ENCODE results near the gene HIP1R.

Gene HIP1R

GRCh38 chr12:122893208-122894153 lies 58.2 kb downstream of the HIP1R start:
- H3K27ac ChIP-seq, result no peak overlapping the region

GRCh38 chr12:122894193-122895121 lies 59.2 kb downstream of the HIP1R start:
- H3K27ac ChIP-seq, result peak overlapping the region; percentile 84; the same call in 1 of the 2 replicates
- no peak for TF ChIP-seq CTCF (conservative IDR thresholded peaks at IDR 0.05)

More at GRCh38 chr12:122893208-122894153, 58.2 kb downstream of the HIP1R start:
- no peak for TF ChIP-seq CTCF (conservative IDR thresholded peaks at IDR 0.05)

GRCh38 chr12:122895320-122895703 lies 60.1 kb downstream of the HIP1R start:
- H3K27ac ChIP-seq, result peak overlapping the region; percentile 84
- TF ChIP-seq CTCF (conservative IDR thresholded peaks at IDR 0.05), result no peak

GRCh38 chr12:122895704-122896636 lies 60.7 kb downstream of the HIP1R start, which contains the start of gene VPS37B:
Gene VPS37B, minus strand, starts transcription at chr12:122896124. Its CDS starts 62 bp downstream, at chr12:122896062.
- no peak for TF ChIP-seq CTCF (conservative IDR thresholded peaks at IDR 0.05)
- H3K27ac ChIP-seq, result peak within 1 kb of the TSS; percentile 84

GRCh38 chr12:122896662-122897061 lies 61.4 kb downstream of the HIP1R start:
- no peak for TF ChIP-seq CTCF (conservative IDR thresholded peaks at IDR 0.05)

GRCh38 chr12:122899887-122900286 lies 64.6 kb downstream of the HIP1R start:
- no peak for TF ChIP-seq CTCF (conservative IDR thresholded peaks at IDR 0.05)
- H3K27ac ChIP-seq, result no peak overlapping the region

More at GRCh38 chr12:122896662-122897061, 61.4 kb downstream of the HIP1R start:
- no peak overlapping the region for H3K27ac ChIP-seq

Measured in VCaP (cell line).